Measurements from ENCODE around the gene BLOC1S2.

- TF ChIP-seq, protein P1, sequence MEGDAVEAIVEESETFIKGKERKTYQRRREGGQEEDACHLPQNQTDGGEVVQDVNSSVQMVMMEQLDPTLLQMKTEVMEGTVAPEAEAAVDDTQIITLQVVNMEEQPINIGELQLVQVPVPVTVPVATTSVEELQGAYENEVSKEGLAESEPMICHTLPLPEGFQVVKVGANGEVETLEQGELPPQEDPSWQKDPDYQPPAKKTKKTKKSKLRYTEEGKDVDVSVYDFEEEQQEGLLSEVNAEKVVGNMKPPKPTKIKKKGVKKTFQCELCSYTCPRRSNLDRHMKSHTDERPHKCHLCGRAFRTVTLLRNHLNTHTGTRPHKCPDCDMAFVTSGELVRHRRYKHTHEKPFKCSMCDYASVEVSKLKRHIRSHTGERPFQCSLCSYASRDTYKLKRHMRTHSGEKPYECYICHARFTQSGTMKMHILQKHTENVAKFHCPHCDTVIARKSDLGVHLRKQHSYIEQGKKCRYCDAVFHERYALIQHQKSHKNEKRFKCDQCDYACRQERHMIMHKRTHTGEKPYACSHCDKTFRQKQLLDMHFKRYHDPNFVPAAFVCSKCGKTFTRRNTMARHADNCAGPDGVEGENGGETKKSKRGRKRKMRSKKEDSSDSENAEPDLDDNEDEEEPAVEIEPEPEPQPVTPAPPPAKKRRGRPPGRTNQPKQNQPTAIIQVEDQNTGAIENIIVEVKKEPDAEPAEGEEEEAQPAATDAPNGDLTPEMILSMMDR (IDR thresholded peaks at IDR 0.05) = no peak
- TF ChIP-seq POLR2A (IDR thresholded peaks at IDR 0.05) = no peak
- no peak for TF ChIP-seq POLR2AphosphoS5 (IDR thresholded peaks at IDR 0.05)
These were observed 43.6 kb upstream of the BLOC1S2 start, which contains the start of gene PKD2L1 for GRCh38 chr10:100330079-100330478.

All from suprapubic skin (tissue), 4 donors.